HG02678 (cell line): ENCODE measurements around the gene SYNPO2.
"Not testable (repeated sequence)": the region's sequence is repeated elsewhere in the genome, so short reads cannot be mapped to it uniquely, and the experiment has no call there.

ENCODE experiments used
- ATAC-seq: cut with Tn5 transposase; IDR thresholded peaks from one replicate; pipeline ENCODE4 v1.9.1; 2021; ENCODE audit warnings: mild to moderate bottlenecking, moderate library complexity; ENCODE audit not compliant: unreplicated experiment

Gene SYNPO2

GRCh38 chr4:118877797-118878196 lies 10.9 kb upstream of the SYNPO2 start:
- no peak for ATAC-seq

DNA sequence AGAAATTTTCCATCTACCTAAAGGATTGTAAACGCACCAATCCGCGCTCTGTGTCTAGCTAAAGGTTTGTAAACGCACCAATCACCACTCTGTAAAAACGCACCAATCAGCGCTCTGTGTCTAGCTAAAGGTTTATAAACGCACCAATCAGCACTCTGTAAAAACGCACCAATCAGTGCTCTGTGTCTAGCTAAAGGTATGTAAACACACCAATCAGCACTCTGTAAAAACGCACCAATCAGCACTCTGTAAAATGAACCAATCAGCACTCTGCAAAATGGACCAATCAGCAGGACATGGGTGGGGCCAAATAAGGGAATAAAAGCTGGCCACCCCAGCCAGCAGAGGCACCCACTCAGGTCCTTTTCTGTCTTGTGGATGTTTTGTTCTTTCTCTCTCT lies 10.1 kb upstream of the SYNPO2 start:
- ATAC-seq: not testable (repeated sequence)

- no peak for ATAC-seq
Measured at GRCh38 chr4:118879409-118879808, 9.2 kb upstream of the SYNPO2 start.

GRCh38 chr4:118881512-118882146 lies 7.0 kb upstream of the SYNPO2 start:
- ATAC-seq: no peak

DNA sequence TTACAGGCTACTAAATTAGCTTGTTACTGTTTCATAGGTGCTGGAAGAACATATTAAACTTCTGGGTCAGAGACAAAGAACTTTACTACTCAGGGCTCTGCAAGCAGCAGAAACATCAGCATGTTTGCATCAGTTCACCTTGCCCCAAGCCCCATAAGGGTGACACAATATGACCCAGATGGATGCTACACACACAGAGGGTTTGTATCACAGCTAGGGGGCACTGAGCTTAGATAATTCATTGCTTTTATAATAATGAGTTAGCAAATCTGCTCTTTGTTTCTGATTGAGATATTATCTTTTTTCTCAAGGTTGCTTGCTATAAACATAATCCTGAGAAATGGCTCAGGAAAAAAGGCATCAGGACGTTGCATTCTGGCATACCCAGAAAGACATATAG lies 4.8 kb upstream of the SYNPO2 start:
- no peak for ATAC-seq

DNA sequence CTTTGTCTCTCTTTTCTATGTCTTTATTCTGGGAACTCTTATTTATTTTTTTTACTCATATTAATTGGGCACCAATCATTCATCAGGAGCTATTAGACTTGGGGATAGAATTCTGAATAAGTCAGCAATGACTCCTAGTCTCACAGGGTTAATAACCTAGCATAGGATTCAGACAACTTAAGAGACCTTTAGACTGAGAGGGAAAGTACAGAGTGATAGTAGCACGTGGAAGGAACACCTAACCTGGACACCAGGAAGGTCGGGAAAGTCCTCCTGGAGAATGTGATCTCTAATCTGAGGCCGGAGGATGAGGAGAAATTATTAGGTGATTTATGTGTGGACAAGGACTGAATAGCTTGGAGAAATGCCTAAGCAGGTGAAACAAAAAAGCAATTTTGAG lies 3.9 kb upstream of the SYNPO2 start:
- no peak for ATAC-seq

GRCh38 chr4:118889312-118889691 lies 648 bp downstream of the SYNPO2 start:
- no peak for ATAC-seq

DNA sequence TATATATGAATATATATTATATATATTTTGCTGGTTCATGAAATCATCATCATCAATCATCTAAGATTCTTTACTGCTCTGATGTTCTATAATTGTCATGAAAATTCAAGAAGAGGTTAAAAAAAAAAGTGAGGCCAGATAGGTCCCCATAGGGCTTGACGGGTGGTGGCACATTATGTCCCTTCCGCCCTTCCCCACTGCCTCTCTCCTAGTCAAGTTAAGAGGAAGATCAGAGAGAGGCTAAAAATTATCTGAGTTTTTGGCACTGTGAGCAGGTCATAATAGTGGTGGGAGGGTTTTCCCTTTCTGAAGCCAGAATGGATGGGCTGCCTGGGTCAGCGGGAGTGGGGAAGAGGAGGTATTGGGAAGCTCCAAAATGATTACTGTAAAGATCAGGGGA lies 5.4 kb downstream of the SYNPO2 start:
- ATAC-seq: no peak

- ATAC-seq: no peak
Measured at GRCh38 chr4:118898221-118898620, 9.6 kb downstream of the SYNPO2 start.

DNA sequence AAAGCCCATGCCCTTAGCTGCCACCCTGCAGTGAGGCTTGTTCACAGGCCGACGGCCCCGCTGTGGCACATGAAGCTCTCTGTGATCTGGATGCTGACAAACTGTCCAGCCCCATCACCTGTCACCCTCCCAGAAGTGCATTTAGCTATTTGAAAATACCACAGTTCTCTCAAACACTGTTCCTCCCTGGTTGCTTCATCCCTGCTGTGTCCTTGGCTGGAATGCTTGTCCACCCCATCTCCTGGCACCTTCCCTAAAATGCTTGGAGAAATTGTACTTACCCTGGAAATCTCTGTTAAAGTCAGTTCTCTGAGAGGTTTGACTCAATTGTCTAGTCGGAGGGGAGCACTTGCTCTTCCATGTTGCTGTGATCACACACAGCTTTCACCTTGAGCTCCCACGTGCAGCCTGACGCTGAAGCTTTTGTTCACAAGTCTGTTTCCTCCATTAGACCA lies 10.1 kb downstream of the SYNPO2 start:
- no peak for ATAC-seq

DNA sequence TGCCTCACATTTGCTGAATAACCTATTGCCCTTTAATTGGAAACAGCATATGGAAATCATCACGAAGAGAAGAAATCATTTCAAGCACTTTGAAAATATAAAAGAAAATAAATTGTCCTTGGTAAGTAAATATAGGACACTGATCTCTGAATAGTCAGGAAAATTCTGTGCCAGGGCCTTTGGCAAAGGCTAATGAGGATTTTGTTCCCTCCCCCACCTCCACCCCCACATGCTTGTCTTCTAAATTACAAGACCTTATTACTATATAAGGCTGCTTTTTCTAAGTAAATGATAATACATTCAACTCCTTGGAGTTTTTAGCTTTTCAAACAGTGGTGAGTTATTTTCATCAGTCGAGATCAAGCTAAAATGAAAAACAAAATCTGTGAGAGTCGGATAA lies 15.8 kb downstream of the SYNPO2 start:
- ATAC-seq: no peak

- no peak for ATAC-seq
Measured at GRCh38 chr4:118904935-118905334, 16.3 kb downstream of the SYNPO2 start.

GRCh38 chr4:118905566-118905965 lies 16.9 kb downstream of the SYNPO2 start:
- no peak for ATAC-seq

- no peak for ATAC-seq
Measured at GRCh38 chr4:118909173-118909956, 20.7 kb downstream of the SYNPO2 start.

- ATAC-seq: no peak
Measured at GRCh38 chr4:118910221-118910620, 21.6 kb downstream of the SYNPO2 start.

- ATAC-seq: no peak
Measured at GRCh38 chr4:118911238-118911703, 22.6 kb downstream of the SYNPO2 start.

GRCh38 chr4:118915468-118915867 lies 26.8 kb downstream of the SYNPO2 start:
- ATAC-seq: no peak

GRCh38 chr4:118916691-118917289 lies 28.1 kb downstream of the SYNPO2 start:
- no peak for ATAC-seq

DNA sequence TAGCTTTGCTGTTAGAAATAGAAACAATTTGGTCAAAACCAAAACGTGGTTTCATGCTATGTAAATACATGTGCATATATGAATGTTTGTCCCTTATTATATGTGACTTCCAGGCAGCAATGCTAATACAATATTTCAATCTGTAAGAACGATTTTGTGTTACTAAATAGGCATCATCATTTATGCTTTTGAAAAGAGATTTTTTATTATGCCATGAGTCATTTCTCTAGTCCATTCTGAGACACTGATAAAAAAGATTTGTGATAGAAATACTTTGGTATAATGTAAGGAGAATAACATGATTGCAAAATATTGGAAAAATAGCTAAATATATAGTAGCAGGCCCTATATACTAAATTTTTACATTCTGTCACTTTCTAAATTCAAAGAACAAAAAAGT lies 28.9 kb downstream of the SYNPO2 start:
- ATAC-seq: no peak

DNA sequence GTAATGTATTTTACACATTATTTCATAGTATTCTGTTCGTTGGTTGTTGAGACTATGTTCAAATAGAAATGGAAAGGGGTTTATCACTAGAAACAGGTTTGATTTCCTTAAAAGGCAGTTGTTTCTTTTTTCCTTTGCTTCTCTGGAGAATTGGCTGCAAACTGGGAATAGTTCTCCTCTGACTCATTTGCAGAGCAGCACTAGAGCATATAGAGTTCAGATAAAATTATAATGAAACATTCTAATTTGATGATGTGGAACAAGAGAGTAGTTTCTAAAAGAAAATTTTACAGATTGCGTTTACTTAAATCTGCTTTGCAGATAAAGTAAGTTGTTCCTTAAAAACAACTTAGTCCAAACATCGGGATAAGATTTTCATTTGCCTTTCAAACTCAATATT lies 29.7 kb downstream of the SYNPO2 start:
- ATAC-seq: no peak

- ATAC-seq: no peak
Measured at GRCh38 chr4:118920247-118920646, 31.6 kb downstream of the SYNPO2 start.

- ATAC-seq: no peak
Measured at GRCh38 chr4:118921786-118922185, 33.1 kb downstream of the SYNPO2 start.
